ENCODE data around the gene FAM20C. TPM values are rescaled to one million over a fixed set of nuclear protein-coding genes. Genes with fewer than 3 reads are reported as not detected.

Gene FAM20C
- total RNA-seq, 1 experiment from 2014 or later, result 8.8 TPM

GRCh38 chr7:174716-175115 lies 17.7 kb upstream of the FAM20C start:
- H3K4me3 Mint-ChIP-seq (ENCODE audit: unreplicated experiment), result no peak overlapping the region
- H3K4me1 Mint-ChIP-seq (ENCODE audit: insufficient read depth, unreplicated experiment), result no peaks in the 10 kb centered on the region
- intact Hi-C loops (cut with micrococcal nuclease), result no loop called here
- peaks cover 35% of the 10 kb centered on the region for H3K27me3 Mint-ChIP-seq (ENCODE audit: insufficient read depth, unreplicated experiment)
- H3K27ac Mint-ChIP-seq (ENCODE audit: low read depth, unreplicated experiment), result no peak overlapping the region
- DNase-seq (ENCODE audit: unreplicated experiment), result no peak
- CTCF ChIA-PET, result no interaction called here
- no TSS peak for BruUV-seq (replicated peaks)
- H3K9me3 Mint-ChIP-seq (ENCODE audit: unreplicated experiment), result no peaks in the 10 kb centered on the region
- POLR2A ChIA-PET, result no interaction called here
- TF ChIP-seq CTCF (IDR thresholded peaks at IDR 0.05; ENCODE audit: unreplicated experiment), result no peak
- no peaks in the 10 kb centered on the region for H3K36me3 Mint-ChIP-seq (ENCODE audit: insufficient read depth, unreplicated experiment)

- Mint-ChIP-seq H3K4me1 (ENCODE audit: insufficient read depth, unreplicated experiment) (no peaks in the 10 kb centered on the region), H3K4me3 (ENCODE audit: unreplicated experiment) (no peak overlapping the region), H3K27ac (ENCODE audit: low read depth, unreplicated experiment) (no peak overlapping the region), H3K9me3 (ENCODE audit: unreplicated experiment) (no peaks in the 10 kb centered on the region), H3K27me3 (ENCODE audit: insufficient read depth, unreplicated experiment) (peaks cover 25% of the 10 kb centered on the region), H3K36me3 (ENCODE audit: insufficient read depth, unreplicated experiment) (no peaks in the 10 kb centered on the region)
- TF ChIP-seq CTCF (IDR thresholded peaks at IDR 0.05; ENCODE audit: unreplicated experiment), result no peak
- intact Hi-C loops (cut with micrococcal nuclease), result no loop called here
- DNase-seq (ENCODE audit: unreplicated experiment), result no peak
- CTCF ChIA-PET, result no interaction called here
- BruUV-seq (replicated peaks), result no TSS peak
- POLR2A ChIA-PET, result no interaction called here
Observed at GRCh38 chr7:175955-176354, 16.4 kb upstream of the FAM20C start.

GRCh38 chr7:176381-176780 lies 16.0 kb upstream of the FAM20C start:
- no peaks in the 10 kb centered on the region for H3K4me1 Mint-ChIP-seq (ENCODE audit: insufficient read depth, unreplicated experiment)
- no peaks in the 10 kb centered on the region for H3K36me3 Mint-ChIP-seq (ENCODE audit: insufficient read depth, unreplicated experiment)
- ChIA-PET CTCF (no interaction called here), POLR2A (no interaction called here)
- BruUV-seq (replicated peaks), result no TSS peak
- TF ChIP-seq CTCF (IDR thresholded peaks at IDR 0.05; ENCODE audit: unreplicated experiment), result no peak
- H3K4me3 Mint-ChIP-seq (ENCODE audit: unreplicated experiment), result no peak overlapping the region
- H3K27ac Mint-ChIP-seq (ENCODE audit: low read depth, unreplicated experiment), result no peak overlapping the region
- intact Hi-C loops (cut with micrococcal nuclease), result no loop called here
- no peak for DNase-seq (ENCODE audit: unreplicated experiment)
- H3K27me3 Mint-ChIP-seq (ENCODE audit: insufficient read depth, unreplicated experiment), result peaks cover 25% of the 10 kb centered on the region
- H3K9me3 Mint-ChIP-seq (ENCODE audit: unreplicated experiment), result no peaks in the 10 kb centered on the region

GRCh38 chr7:176786-177459 lies 15.4 kb upstream of the FAM20C start:
- no TSS peak for BruUV-seq (replicated peaks)
- peaks cover 25% of the 10 kb centered on the region for H3K27me3 Mint-ChIP-seq (ENCODE audit: insufficient read depth, unreplicated experiment)
- H3K9me3 Mint-ChIP-seq (ENCODE audit: unreplicated experiment), result no peaks in the 10 kb centered on the region
- TF ChIP-seq CTCF (IDR thresholded peaks at IDR 0.05; ENCODE audit: unreplicated experiment), result no peak
- no peaks in the 10 kb centered on the region for H3K4me1 Mint-ChIP-seq (ENCODE audit: insufficient read depth, unreplicated experiment)
- no peaks in the 10 kb centered on the region for H3K36me3 Mint-ChIP-seq (ENCODE audit: insufficient read depth, unreplicated experiment)
- ChIA-PET POLR2A (no interaction called here), CTCF (no interaction called here)
- intact Hi-C loops (cut with micrococcal nuclease), result no loop called here
- no peak overlapping the region for H3K4me3 Mint-ChIP-seq (ENCODE audit: unreplicated experiment)
- no peak for DNase-seq (ENCODE audit: unreplicated experiment)
- H3K27ac Mint-ChIP-seq (ENCODE audit: low read depth, unreplicated experiment), result no peak overlapping the region
